ENCODE measurements around the gene ZFAND2B.
A peak's percentile ranks its signal among the peaks of the same experiment; 100 is the strongest.

The ZFAND2B gene

GRCh38 chr2:219220652-219221402 is 14.2 kb downstream of the ZFAND2B start:
- peak in 2 of 3 donors; percentile 17 to 25 for DNase-seq

DNA sequence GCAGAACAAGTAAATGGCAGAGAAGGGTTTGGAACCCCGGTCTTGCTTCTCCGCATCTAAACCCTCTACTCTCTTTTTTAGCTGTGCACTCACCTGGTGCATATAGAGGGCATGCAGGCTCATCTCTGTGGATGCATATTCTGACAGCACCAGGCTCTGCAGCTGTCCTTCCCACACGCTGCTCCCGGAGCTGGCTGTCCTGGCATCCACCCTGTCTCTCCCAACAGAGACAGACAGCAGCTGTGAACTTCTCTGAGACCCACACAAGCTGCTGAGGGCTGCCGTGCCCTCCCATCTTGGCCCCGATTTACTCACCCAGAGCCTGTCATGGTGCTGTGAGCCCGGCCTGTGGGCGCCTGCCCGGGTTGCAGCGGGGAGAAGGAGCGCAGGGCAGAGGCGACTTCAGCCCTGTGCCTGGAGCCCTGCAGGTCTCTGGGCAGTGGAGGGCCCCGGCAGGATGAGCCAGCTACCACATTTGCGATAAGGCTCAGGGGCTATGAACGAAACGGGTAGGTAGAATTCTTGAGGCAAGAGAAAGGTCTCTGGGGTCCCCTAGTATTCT is 15.5 kb downstream of the ZFAND2B start:
- DNase-seq, result peak in 1 of 3 donors; percentile 3

GRCh38 chr2:219223831-219224610 is 17.4 kb downstream of the ZFAND2B start:
- no peak for DNase-seq

DNA sequence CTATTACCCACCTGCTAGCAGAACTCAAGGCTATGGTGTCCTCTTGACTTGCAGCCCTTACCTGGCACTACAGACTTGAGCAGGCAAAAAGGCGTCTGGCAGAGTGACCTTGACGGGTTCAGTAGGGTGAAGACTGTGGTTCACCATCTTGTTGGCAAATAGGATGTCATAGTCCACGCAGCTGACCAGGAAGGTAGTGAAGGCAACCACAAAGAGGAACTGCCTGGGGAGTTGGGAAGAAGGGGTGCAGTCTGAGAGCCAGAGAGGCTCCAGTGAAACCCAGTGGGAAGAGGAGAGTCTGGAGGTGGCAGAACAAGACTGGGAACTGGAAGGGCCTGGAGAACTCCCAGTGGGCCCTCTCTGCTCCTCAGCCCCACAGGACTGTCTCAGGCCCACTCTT is 18.8 kb downstream of the ZFAND2B start:
- DNase-seq, result peak; percentile 50 to 64 (median 61)

- peak in 1 of 3 donors; percentile 42 for DNase-seq
These were observed 21.7 kb downstream of the ZFAND2B start for GRCh38 chr2:219228041-219228910.

DNA sequence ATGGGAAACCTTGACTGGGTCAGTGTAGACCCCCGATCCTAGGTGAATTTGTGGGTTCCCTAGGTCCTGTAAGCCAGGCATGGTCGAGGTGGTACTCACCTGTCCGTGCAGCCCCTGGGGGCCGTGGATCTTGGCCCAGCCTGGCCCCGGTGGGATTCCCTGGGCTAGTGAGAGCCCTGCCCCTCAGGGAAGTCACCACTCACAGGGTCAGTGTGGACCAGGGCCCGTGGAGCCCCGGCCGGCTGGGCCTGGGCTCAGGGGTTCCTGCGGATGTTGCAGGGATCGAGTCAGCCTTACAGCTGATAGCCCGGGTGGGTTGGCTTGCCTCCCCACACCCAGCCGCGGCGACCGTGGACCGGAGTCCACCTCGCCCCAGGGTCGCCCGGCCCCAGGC is 22.3 kb downstream of the ZFAND2B start:
- DNase-seq, result no peak

GRCh38 chr2:219229305-219230058 is 22.9 kb downstream of the ZFAND2B start, which contains the start of the genes ANKZF1 and ATG9A:
ANKZF1 (plus strand) TSS chr2:219229806; CDS start chr2:219230258, 452 bp downstream.
ATG9A (minus strand) TSS chr2:219229636; CDS start chr2:219228024, 1,612 bp downstream.
- peak; percentile 99 for DNase-seq

DNA sequence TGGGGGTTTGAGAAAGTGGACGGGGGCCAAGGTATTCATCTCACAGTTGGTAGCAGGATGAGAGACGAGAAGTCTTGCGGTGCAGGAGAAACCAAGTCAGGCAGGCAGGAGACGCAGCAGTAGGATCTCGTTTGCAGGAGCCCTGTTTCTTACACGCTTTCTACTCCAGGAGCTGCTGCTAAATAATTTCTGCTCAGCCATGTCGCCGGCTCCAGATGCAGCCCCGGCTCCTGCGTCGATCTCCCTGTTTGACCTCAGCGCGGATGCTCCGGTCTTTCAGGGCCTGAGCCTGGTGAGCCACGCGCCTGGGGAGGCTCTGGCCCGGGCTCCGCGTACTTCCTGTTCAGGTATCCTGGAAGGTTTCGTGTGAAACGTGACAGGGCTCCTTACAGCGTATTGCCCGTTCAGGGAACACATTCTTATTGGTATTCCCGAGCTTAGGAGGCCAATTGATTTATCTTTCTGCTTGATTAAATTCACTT is 23.5 kb downstream of the ZFAND2B start:
- DNase-seq, result peak in 2 of 3 donors; percentile 44 to 54

GRCh38 chr2:219234331-219234730 is 27.7 kb downstream of the ZFAND2B start:
- DNase-seq, result no peak

- peak; percentile 62 to 70 (median 62) for DNase-seq
These were observed 36.7 kb downstream of the ZFAND2B start for GRCh38 chr2:219243291-219243761.

GRCh38 chr2:219244789-219245147 is 38.2 kb downstream of the ZFAND2B start:
- DNase-seq, result no peak

DNA sequence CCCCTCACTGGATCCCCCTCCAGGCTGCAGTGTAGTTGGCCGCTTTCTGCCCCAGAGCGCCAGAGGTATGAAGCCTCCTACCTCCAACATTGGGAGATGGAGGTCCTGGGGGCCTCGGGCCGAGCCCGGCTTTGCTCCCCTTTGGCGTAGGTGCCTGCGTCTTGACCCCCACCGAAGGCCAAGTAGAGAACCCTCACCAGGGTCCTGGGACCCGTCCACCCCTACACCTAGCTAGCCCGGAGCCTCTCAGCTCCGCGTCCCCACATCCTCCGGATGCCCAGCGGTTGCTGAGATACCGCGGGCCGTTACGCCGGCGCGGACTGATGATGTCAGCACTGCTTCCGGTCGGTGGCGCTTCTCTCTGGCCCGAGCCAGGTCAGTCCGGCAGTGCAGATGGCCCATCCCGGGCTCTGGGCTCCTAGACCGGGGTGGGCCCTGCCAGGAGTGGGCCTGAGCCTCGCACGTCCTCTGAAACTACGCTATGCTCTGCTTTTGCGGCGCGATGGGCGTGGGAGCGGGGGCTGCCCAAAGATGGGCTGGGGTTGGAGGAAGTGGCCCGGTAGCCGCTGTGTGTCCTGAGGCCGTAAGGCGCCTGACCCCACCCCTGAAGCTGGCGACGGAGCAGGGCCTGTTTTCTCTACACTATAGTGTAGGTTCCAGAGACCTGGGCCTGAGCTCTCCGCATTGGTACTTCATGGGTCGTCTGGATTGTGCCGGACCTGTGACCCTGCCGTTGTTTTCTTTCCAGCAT is 38.7 kb downstream of the ZFAND2B start, which contains the start of the genes GLB1L and STK16:
TSS of gene GLB1L (minus strand) at position 297 of the 751 bp plus-strand sequence. CDS start 1,871 bp downstream, outside the sequence.
TSS of gene STK16 (plus strand) at position 332 of the 751 bp plus-strand sequence. CDS start 521 bp downstream, outside the sequence.
- peak; percentile 93 to 96 (median 96) for DNase-seq

DNA sequence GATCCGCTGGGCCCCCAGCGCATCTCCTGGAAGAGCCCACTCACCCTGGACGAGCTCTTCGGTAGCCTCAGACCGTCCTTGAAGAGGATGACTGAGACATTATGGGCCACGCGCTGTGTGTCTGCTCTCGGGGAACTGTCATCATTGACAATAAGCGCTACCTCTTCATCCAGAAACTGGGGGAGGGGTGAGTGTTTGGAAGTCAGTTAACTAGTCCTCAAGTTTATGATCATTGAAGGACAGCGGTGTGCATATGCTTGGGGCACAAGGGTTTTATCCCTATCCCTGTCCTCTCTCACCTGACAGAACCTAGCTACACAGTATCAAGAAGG is 39.3 kb downstream of the ZFAND2B start:
- no peak for DNase-seq

GRCh38 chr2:219246559-219246958 is 40.0 kb downstream of the ZFAND2B start:
- DNase-seq, result no peak

GRCh38 chr2:219247678-219248642 is 41.4 kb downstream of the ZFAND2B start:
- DNase-seq, result no peak

DNA sequence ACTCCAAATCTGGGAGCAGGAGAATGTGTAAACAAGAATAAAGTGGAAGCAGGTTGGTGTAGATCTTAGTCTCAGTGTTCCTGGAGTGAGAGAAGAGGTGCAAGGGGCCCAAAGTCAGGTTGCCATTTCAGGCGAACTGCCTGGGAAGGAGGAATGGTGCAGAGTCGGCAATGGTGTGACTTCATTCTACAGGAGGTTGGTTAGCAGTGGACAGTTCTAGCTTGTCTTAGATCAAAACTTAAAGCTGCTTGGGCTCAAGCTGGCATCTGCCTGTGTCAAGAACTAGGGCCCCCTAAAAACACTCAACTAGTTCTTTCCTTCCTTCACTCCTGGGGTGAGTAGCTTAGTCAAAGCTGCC is 42.2 kb downstream of the ZFAND2B start:
- no peak for DNase-seq

- peak in 1 of 3 donors; percentile 45 for DNase-seq
These were observed 42.8 kb downstream of the ZFAND2B start for GRCh38 chr2:219249203-219249980.

DNA sequence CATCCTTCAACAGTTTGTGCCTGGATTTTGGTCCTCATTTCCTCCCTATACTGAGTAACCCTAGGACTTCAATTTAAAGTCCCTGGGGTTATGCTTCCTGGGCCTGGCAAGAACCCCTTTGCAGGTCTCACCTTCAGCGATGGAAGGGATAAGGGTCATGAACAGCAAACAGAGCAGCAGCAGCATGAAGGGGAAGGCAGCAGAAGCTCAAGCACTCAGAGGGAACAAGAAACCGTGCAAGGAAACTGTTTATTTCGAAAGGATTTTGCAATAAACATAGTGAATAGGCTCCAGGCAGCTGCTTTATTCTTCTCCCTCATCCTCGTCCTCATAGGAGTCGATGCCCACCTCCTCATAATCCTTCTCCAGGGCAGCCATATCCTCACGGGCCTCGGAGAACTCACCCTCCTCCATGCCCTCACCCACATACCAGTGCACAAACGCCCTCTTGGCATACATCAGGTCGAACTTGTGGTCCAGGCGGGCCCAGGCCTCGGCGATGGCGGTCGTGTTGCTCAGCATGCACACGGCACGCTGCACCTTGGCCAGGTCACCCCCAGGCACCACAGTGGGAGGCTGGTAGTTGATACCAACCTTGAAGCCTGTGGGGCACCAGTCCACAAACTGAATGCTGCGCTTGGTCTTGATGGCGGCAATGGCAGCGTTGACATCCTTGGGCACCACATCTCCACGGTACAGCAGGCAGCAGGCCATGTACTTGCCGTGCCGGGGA is 43.6 kb downstream of the ZFAND2B start:
- no peak for DNase-seq
